GM18907 (cell line): ENCODE results near the gene NME4.
"Not testable (repeated sequence)": the region's sequence is repeated elsewhere in the genome, so short reads cannot be mapped to it uniquely, and the experiment has no call there.

ENCODE experiments used
- ATAC-seq: cut with Tn5 transposase; IDR thresholded peaks from one replicate; pipeline ENCODE4 v1.9.1; 2021; ENCODE audit warnings: mild to moderate bottlenecking, moderate library complexity; ENCODE audit not compliant: unreplicated experiment

The NME4 gene

DNA sequence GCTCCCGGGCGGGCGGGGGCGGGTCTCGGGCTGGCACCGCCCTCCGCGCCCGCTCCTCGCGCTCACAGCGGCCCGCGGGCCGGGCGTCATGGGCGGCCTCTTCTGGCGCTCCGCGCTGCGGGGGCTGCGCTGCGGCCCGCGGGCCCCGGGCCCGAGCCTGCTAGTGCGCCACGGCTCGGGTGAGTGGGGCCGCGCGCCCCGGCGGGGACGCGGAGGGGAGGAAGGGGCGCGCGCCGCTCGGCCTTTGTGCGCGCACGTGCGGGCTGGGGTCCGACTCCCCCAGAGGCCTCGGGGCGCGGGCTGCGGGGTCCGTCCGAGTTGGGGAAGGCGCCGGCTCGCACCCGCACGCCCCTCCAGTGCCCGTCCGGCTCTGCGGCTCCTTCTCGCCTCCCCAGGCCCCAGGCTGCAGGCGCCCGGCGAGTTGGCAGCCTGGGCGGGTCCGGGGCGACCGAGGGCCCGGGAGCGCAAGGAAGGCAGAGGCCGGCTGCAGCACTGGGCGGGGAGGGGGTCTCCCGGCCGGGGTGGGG lies at the start of gene NME4:
Gene NME4, plus strand, starts transcription at position 65 of the 527 bp plus-strand sequence. Its CDS starts 24 bp downstream, at position 89.
- no peak for ATAC-seq

- ATAC-seq = no peak
These were observed 49.8 kb upstream of the NME4 start for GRCh38 chr16:347203-347602.

- ATAC-seq = not testable (repeated sequence)
These were observed 48.5 kb upstream of the NME4 start for GRCh38 chr16:348495-348894.

- ATAC-seq = no peak
These were observed 47.8 kb upstream of the NME4 start for GRCh38 chr16:349211-349610.

GRCh38 chr16:350203-350602 lies 46.8 kb upstream of the NME4 start:
- ATAC-seq = no peak

GRCh38 chr16:351804-352520 lies 45.0 kb upstream of the NME4 start:
- ATAC-seq = peak; percentile 18

- ATAC-seq = peak; percentile 51
These were observed 44.2 kb upstream of the NME4 start, which contains the start of gene AXIN1 for GRCh38 chr16:352547-353403. TSS of gene AXIN1 (minus strand) at chr16:352723. CDS start at chr16:347025, 5,698 bp downstream.

GRCh38 chr16:353404-354290 lies 43.4 kb upstream of the NME4 start:
- ATAC-seq = peak; percentile 6

- no peak for ATAC-seq
These were observed 42.6 kb upstream of the NME4 start for GRCh38 chr16:354291-354881.

DNA sequence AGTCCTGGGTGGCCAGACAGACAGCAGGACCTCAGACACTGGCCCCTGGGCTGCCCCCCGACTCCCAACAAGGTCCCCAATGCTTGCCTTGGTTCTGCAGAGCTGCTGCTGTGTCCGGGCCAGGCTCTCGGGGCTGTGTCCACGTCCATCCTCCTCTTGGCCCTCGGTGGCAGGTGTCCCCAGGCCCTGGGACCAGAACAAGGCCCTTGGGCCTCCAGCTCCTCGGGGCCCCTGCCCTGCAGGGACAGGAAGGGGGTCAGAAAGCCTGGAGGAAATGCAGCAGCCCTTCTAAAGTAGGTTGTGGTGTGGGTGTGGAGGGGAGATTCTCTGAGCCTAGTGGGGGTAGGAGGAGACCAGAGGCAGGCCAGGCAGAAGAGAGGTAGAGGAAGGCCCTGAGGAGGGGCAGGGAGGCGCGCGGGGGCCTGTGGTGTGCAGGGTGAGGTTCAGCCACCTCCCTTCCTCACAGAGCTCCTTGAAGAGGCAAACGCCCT lies 42.0 kb upstream of the NME4 start:
- ATAC-seq = no peak

DNA sequence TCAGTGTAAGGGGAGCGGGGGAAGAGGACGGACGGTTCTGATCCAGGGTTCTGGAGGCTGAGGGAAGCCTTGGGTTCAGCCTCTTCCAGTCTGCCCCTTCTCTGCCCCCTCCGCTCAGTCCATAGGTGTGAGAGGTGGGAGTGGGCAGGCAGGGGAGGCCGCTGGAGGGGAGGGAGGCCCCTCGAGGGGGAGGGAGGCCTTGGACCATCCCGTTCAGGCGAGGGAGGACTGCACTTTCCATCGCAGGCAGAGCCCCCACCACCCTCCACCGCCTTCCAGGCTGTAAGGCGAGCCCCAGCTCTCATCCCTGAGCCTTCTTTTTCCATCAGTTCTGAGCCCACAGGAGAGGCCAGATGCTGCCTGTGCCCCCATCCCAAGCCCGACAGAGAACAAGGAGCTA lies 40.3 kb upstream of the NME4 start:
- ATAC-seq = no peak

GRCh38 chr16:359067-359763 lies 37.8 kb upstream of the NME4 start:
- ATAC-seq = no peak

DNA sequence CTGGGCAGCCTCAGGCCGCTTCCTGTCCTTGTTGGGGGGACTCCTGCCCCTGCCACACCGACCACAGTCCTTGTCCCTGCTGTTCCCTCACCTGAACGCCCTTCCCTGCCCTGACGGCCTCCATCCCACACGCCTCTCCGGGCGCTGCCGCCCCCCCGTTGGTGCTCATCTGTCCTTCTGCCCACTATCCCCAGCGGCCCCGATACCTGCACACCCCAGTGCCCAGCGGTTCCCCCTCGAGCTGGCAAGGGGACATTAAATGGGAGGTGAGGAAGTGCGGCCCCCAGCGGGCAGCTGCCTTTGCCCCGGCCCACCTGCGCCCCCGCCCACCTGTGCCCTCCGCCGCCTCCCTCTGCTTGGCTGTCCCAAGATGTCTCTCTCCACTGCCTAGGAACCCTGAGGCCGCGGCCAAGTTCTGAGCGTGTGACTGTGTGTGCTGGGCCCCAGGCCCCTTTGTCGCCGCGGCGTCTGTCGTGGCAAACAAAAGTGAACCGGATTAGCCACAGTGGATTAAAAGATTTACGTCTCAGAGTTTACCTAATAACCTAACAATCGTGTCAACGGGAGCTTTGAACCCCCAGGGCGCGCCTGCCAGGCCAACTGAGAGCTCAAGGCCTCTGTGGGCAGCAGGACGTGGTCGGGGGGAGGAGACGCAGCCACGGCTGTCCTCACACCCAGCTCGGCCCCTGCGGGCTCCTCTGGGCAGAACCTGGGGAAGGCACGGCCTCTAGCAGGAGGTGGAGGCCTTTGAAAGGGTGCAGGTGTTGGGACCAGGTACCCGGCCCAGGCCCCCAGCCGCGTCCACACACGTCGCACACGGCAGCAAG lies 36.9 kb upstream of the NME4 start:
- ATAC-seq = no peak

DNA sequence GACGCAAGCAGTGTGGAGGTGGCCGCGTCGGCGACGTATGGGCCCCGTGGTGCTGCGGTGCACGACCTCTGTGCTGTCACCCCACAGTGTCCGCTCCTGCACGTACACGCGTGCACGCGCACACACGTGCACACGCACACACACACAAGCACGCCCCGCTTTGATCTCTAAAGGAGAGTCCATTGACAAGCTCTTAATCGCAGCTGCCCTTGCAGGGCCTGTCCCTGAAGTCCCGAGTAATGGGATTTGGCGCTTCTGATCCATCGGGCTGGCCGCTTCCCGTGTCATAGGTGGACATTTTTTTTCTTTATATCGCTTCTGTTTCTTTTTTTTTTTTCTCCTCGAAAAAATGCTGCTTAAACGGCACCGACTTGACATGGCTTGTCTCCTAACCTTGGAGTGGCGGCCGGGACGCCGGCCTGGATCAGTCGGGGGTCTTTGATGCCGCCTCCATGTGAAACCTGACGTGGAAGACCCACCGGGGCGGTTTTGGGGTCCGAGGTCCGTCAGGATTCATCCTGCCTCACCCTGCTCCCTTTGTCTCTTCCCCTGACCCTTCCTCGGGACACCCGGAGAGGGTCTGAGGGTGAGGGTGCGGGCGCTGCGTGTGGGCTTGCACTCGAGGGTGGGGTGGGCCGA lies 36.2 kb upstream of the NME4 start:
- ATAC-seq = no peak

- no peak for ATAC-seq
These were observed 35.6 kb upstream of the NME4 start for GRCh38 chr16:361341-361871.

GRCh38 chr16:361872-362701 lies 34.9 kb upstream of the NME4 start:
- ATAC-seq = no peak

DNA sequence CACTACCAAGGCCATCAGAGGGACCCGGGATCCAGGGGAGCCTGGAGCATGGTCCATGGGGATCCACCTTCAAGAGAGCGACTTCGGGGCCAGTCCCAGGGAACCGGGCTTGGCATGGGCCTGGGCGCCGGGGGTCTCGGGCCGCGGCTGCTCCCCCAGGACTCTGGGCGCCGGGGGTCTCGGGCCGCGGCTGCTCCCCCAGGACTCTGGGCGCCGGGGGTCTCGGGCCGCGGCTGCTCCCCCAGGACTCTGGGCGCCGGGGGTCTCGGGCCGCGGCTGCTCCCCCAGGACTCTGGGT lies 34.3 kb upstream of the NME4 start:
- not testable (repeated sequence) for ATAC-seq
